Activated CD8-positive, alpha-beta memory T cell treated with anti-CD3 and anti-CD28 coated beads for 36 hours (primary cell): ENCODE measurements around the gene KCNQ5. TPM values are rescaled to one million over a fixed set of nuclear protein-coding genes. Genes with fewer than 3 reads are reported as not detected.
"Not testable (repeated sequence)": the region's sequence is repeated elsewhere in the genome, so short reads cannot be mapped to it uniquely, and the experiment has no call there.

Experiments used
- CTCF ChIA-PET: fragments of 350-600 bp; sonication (Branson Sonifier 250); formaldehyde crosslinking; loops from one replicate; lab custom pipeline; 2021; ENCODE audit warnings: antibody characterized with exemption; lab: Charles Lee
- POLR2A ChIA-PET: fragments of 350-600 bp; sonication (Branson Sonifier 250); formaldehyde crosslinking; loops from one replicate; lab custom pipeline; 2021; ENCODE audit warnings: antibody characterized with exemption; lab: Charles Lee
- total RNA-seq, 2 experiments: library from RNA; stranded (reverse); gene quantifications; one replicate each; pipeline ENCODE4 v1.2.3, GENCODE V29; 2021

Gene KCNQ5
- total RNA-seq, 2 experiments from 2014 or later, result 12.3 TPM

- ChIA-PET POLR2A (no interaction called here), CTCF (no interaction called here)
Observed at GRCh38 chr6:72955666-72956065, 333.8 kb downstream of the KCNQ5 start.

GRCh38 chr6:72956272-72956671 lies 334.4 kb downstream of the KCNQ5 start:
- ChIA-PET POLR2A (no interaction called here), CTCF (no interaction called here)

GRCh38 chr6:72959821-72960220 lies 338.0 kb downstream of the KCNQ5 start:
- CTCF ChIA-PET, result no interaction called here
- POLR2A ChIA-PET, result no interaction called here

GRCh38 chr6:72963946-72964345 lies 342.1 kb downstream of the KCNQ5 start:
- CTCF ChIA-PET, result no interaction called here
- POLR2A ChIA-PET, result no interaction called here

GRCh38 chr6:72966628-72967280 lies 344.9 kb downstream of the KCNQ5 start:
- ChIA-PET CTCF (interaction anchor here (0.7 kb wide), 1 partner anchor 997 kb away, joined by 3 read pairs; no protein-coding TSS in a partner anchor), POLR2A (no interaction called here)

GRCh38 chr6:72967329-72967728 lies 345.5 kb downstream of the KCNQ5 start:
- ChIA-PET POLR2A (no interaction called here), CTCF (no interaction called here)

- ChIA-PET POLR2A (no interaction called here), CTCF (no interaction called here)
Observed at GRCh38 chr6:72968704-72969103, 346.8 kb downstream of the KCNQ5 start.

GRCh38 chr6:72969666-72970065 lies 347.8 kb downstream of the KCNQ5 start:
- ChIA-PET CTCF (no interaction called here), POLR2A (no interaction called here)

- ChIA-PET CTCF (no interaction called here), POLR2A (no interaction called here)
Observed at GRCh38 chr6:72972579-72972978, 350.7 kb downstream of the KCNQ5 start.

- ChIA-PET CTCF (no interaction called here), POLR2A (no interaction called here)
Observed at GRCh38 chr6:72974276-72974675, 352.4 kb downstream of the KCNQ5 start.

GRCh38 chr6:72975352-72975752 lies 353.5 kb downstream of the KCNQ5 start:
- ChIA-PET POLR2A (no interaction called here), CTCF (no interaction called here)

- CTCF ChIA-PET, result no interaction called here
- POLR2A ChIA-PET, result no interaction called here
Observed at GRCh38 chr6:72976484-72976883, 354.6 kb downstream of the KCNQ5 start.

- POLR2A ChIA-PET, result no interaction called here
- CTCF ChIA-PET, result no interaction called here
Observed at GRCh38 chr6:72977114-72977513, 355.2 kb downstream of the KCNQ5 start.

GRCh38 chr6:72978808-72979207 lies 356.9 kb downstream of the KCNQ5 start:
- POLR2A ChIA-PET, CTCF ChIA-PET: not testable (repeated sequence)

GRCh38 chr6:72984189-72984831 lies 362.4 kb downstream of the KCNQ5 start:
- CTCF ChIA-PET, POLR2A ChIA-PET: not testable (repeated sequence)

GRCh38 chr6:72984981-72985665 lies 363.3 kb downstream of the KCNQ5 start:
- CTCF ChIA-PET, result no interaction called here
- POLR2A ChIA-PET, result no interaction called here

- ChIA-PET CTCF (no interaction called here), POLR2A (no interaction called here)
Observed at GRCh38 chr6:72987301-72987700, 365.4 kb downstream of the KCNQ5 start.

GRCh38 chr6:72999995-73000394 lies 378.1 kb downstream of the KCNQ5 start:
- ChIA-PET CTCF (no interaction called here), POLR2A (no interaction called here)

GRCh38 chr6:73000460-73000859 lies 378.6 kb downstream of the KCNQ5 start:
- ChIA-PET POLR2A (no interaction called here), CTCF (no interaction called here)

GRCh38 chr6:73002588-73002987 lies 380.7 kb downstream of the KCNQ5 start:
- ChIA-PET CTCF (no interaction called here), POLR2A (no interaction called here)

- ChIA-PET CTCF (no interaction called here), POLR2A (no interaction called here)
Observed at GRCh38 chr6:73003302-73003701, 381.4 kb downstream of the KCNQ5 start.
